Fibroblast of skin of scalp (primary cell): ENCODE results near the gene HRCT1.
"Not testable (repeated sequence)": the region's sequence is repeated elsewhere in the genome, so short reads cannot be mapped to it uniquely, and the experiment has no call there.

ENCODE experiments used
- DNase-seq: peaks from one replicate; pipeline ENCODE4 v3.0.0-alpha.2; 2013

HRCT1 gene

DNA sequence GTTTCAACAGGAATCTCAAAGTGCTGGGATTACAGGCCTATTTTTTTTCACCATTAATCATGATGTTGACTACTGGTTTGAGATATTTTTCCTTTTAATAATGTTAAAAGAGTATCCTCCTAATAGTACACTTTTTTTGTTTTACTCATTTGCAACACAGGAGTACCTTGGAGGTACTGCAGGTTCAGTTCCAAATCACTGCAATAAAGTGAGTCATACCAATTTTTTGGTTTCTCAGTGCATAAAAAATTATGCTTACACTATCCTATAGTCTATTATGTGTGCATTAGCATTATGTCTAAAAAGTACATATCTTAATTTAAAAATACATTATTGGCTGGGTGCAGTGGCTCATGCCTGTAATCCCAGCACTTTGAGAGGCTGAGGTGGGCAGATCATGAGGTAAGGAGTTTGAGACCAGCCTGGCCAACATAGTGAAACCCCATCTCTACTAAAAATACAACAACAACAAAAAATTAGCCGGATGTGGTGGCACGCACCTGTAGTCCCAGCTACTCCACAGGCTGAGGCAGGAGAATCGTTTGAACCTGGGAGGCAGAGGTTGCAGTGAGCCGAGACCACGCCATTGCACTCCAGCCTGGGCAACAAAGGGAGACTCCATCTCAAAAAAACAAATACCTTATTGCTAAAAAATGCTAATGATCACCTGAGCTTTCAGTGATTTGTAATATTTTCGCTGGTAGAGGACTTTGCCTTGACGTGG, 8.5 kb upstream of the HRCT1 start:
- not testable (repeated sequence) for DNase-seq

- DNase-seq = no peak
Observed at GRCh38 chr9:35898337-35898736, 7.7 kb upstream of the HRCT1 start.

DNA sequence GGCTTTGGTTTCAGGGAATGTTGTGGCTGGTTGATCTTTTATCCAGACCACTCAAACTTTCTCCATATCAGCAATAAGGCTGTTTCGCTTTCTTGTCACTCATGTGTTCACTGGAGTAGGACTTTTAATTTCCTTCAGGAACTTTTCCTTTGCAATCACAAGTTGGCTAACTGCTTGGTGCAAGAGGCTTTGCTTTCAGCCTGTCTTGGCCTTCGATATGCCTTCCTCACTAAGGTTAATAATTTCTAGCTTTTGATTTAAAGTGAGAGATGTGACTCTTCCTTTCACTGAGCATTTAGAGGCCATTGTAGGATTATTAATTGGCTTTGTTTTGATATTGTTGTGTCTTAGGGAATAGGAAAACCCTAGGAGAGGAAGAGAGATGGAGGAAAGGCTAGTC, 7.0 kb upstream of the HRCT1 start:
- DNase-seq = no peak

- peak; percentile 60 for DNase-seq
Observed at GRCh38 chr9:35903049-35903448, 3.0 kb upstream of the HRCT1 start.

DNA sequence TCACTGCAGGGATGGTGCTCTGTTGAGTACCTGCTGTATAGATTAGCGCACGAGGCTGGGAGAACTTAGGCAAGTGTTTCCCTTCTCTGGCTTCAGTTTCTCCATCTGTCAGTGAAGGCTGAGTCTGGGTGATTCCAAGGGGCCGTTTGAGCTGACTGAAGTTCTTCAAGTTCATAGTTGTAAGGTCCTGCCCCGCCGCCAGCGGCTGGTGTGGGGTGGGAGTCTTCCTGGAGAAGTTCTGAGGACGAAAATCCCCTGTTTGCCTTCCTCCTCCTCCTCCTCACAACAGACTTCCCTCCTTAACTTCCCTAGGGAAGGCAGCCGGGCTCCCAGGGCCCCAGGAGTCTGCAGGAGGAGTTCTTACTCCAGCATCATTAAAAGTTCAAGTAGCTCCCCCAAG, 1.7 kb upstream of the HRCT1 start:
- DNase-seq = no peak

- DNase-seq = peak; percentile 71
Observed at GRCh38 chr9:35905051-35905781, 786 bp upstream of the HRCT1 start.

- peak; percentile 91 for DNase-seq
Observed at GRCh38 chr9:35906923-35907699, 1.1 kb downstream of the HRCT1 start.

- peak; percentile 97 for DNase-seq
Observed at GRCh38 chr9:35907711-35908503, 1.9 kb downstream of the HRCT1 start.

GRCh38 chr9:35908504-35909125, 2.6 kb downstream of the HRCT1 start:
- DNase-seq = peak; percentile 64

DNA sequence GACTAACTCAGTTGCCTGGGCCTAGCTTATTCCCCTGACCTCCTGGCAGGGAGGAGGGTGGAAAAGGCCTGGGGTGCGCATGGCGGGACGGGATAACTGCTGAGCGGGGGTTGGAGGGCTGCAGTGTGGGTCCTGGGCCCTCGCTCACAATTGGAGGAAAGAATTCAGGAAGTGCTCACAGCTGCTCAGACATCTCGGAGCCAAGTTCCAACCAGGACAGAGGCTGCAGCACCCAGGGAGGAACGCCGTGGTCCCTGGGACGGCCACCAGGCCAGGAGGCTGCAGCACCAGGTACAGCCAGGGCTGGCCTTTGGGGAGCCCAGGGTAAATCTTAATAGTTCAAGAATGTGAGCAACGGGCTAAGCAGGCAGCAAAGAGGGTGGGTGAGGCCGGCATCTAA, 3.3 kb downstream of the HRCT1 start, which contains the start of gene SPAAR:
TSS of gene SPAAR (plus strand) at position 217 of the 400 bp plus-strand sequence. CDS start 974 bp downstream, outside the sequence.
- DNase-seq = no peak

- no peak for DNase-seq
Observed at GRCh38 chr9:35909687-35910612, 3.9 kb downstream of the HRCT1 start.

- peak; percentile 67 for DNase-seq
Observed at GRCh38 chr9:35910613-35911359, 4.8 kb downstream of the HRCT1 start.

GRCh38 chr9:35911690-35912089, 5.7 kb downstream of the HRCT1 start:
- DNase-seq = no peak

GRCh38 chr9:35912791-35913400, 6.9 kb downstream of the HRCT1 start:
- DNase-seq = no peak

DNA sequence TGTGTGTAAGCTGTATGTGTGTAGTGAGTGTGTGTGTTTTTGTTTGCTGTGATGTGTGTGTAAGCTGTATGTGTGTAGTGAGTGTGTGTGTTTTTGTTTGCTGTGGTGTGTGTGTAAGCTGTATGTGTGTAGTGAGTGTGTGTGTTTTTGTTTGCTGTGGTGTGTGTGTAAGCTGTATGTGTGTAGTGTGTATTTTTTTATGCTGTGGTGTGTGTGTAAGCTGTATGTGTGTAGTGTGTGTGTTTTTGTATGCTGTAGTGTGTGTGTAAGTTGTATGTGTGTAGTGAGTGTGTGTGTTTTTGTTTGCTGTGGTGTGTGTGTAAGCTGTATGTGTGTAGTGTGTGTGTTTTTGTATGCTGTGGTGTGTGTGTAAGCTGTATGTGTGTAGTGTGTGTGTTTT, 7.4 kb downstream of the HRCT1 start:
- DNase-seq = not testable (repeated sequence)

DNA sequence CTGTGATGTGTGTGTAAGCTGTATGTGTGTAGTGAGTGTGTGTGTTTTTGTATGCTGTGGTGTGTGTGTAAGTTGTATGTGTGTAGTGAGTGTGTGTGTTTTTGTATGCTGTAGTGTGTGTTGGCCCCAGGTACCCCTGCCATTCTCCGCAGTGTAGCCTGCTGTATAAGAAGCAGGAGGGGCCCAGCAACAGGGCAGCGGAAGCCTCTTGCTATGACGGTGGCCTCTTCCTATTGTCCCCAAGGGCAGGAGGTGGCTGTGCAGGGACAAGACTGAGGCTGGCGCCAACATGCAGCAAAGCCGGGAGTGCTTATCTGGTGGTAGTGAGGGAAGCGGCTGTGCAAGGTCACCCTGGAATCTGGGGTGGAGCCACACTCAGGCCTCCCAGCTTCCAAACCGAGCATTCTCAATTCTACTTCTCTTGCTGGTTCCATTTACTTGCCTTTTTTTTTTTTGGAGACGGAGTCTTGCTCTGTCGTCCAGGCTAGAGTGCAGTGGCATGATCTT, 8.4 kb downstream of the HRCT1 start:
- DNase-seq = peak; percentile 62

DNA sequence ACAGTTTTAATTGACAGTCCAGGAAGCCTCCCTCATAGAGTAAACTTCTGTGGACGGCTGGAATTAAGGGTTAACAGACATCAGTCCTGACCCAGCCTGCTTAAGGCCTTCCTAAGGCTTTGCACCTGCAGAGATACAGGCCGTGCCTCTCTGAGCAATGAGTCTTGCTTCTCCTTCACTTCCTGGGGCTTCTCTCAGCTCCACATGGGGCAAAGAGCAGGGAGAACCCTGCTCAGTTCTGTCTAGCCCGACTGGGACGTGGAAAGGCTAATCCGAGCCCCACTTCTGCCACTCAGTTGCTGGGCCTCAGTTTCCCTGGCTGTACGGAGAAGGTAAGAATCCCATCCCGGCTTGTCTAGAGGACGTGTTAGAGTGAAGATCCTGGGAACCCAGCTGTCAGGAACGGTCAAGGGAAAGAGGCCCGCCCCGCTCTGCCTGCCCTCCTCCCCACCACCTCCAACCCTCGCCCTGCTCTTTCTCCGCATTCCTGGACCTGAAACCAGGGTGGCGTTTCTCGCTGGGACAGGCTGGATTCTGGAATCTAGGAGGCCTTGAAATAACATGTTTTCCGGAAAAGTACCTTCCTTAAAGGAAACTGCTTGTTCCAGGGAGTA, 9.8 kb downstream of the HRCT1 start:
- DNase-seq = no peak

DNA sequence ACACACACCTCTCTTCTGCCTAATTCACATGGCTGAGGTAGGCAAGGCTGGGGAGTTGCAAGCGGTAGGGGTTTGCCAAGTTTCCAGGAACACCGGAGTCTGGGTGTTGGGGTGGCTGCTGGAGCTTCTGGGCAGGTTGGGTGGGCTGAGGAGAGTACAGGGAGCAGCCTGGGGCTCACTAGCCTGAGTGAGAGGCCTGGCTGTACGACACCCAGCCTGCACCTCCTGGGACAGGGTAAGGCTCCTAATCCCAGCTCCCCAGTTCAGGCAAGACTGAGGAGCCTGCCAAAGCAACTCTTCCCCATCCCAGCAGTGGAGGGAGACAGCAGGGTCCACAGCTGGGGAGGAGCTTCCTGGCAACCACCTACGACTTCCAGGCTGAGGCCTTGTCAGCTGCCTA, 11.3 kb downstream of the HRCT1 start:
- no peak for DNase-seq

- no peak for DNase-seq
Observed at GRCh38 chr9:35918780-35919179, 12.8 kb downstream of the HRCT1 start.
